ENCODE measurements around the gene VIL1. TPM values are rescaled to one million over a fixed set of nuclear protein-coding genes. Genes with fewer than 3 reads are reported as not detected.

Gene VIL1
- total and polyA plus RNA-seq, 2 of the 4 experiments (the other 2 are of a cell fraction), result not detected

DNA sequence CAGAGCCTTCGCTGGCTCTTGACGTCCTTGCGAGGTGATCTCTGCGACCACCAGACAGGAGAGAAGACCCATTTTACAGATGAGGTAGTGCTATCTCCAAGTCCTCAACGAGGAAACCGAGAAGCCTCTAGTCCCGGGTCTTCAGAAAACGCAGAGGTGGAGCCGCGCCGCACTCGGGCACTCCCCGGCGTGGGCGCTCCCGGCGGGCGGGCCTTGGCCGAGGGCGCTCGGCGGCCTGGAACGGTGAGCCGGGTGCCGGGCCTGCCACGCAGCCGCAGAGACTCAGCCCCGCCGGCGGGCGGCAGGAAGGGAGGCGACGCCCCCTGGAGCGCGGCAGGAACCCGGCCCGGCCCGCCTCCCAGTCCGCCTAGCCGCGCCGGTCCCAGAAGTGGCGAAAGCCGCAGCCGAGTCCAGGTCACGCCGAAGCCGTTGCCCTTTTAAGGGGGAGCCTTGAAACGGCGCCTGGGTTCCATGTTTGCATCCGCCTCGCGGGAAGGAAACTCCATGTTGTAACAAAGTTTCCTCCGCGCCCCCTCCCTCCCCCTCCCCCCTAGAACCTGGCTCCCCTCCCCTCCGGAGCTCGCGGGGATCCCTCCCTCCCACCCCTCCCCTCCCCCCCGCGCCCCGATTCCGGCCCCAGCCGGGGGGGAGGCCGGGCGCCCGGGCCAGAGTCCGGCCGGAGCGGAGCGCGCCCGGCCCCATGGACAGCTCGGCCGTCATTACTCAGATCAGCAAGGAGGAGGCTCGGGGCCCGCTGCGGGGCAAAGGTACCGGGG lies 19.3 kb upstream of the VIL1 start, which contains the start of gene CTDSP1 (continued):
- TF ChIP-seq MAZ (IDR thresholded peaks at IDR 0.05; ENCODE audit: borderline replicate concordance, low read depth, low read length) (peak; percentile 81), NFE2L2 (IDR thresholded peaks at IDR 0.05; ENCODE audit: low read depth, low read length) (no peak)

DNA sequence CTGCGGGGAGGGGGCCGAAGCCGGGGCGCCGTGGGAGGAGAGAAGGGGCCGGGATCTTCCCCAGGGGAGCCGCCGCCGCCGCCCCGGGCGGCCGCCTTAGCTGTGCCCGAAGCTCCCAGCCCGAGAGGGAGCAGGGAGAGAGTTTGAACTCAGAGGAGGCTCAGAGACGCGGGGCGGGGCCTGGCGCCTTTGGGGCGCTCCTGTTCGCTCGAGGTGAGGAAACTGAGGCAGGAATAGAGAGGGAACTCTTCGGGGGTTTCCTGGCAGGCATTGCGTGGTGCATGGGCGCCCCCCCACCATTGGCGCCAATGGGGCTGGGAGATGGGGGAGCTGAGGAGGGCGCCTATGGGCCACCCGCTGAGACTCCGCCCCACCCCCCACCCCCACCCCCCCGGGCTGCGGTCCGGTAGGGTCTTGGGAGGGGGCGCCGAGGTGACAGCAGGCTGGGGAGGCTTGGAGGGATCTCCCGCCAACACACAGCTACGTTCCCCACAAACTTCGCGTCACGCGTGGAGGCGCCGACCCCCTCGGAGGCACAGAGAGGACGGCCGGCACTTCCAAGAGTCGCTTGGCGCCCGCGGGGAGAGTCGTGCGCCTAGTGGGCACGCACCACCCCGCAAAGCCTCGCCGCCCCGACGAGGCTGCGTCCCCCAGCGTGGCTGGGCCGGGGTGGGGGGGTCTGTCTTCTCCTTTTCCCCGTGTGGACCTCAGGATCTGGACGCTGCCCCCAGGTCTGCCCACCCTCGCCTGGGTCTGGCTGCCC lies 18.6 kb upstream of the VIL1 start:
- DNase-seq, result no peak

More for the DNA sequence above, 18.6 kb upstream of the VIL1 start:
- peaks cover 27% of the 10 kb centered on the region for H3K4me1 ChIP-seq (ENCODE audit: control insufficient read depth, insufficient read depth, low read length)
- WGBS, 2 experiments (ENCODE audit: extremely low coverage in 2 of 2, insufficient read length in 1 of 2), result 0% methylated on average over 15 of the region's 63 CpGs; no CpG with 5 or more reads in 1 of the 2 experiments
- no peak overlapping the region for H2BK20ac ChIP-seq (ENCODE audit: low read depth, low read length)
- peak overlapping the region; percentile 92 for H3K56ac ChIP-seq (ENCODE audit: extremely low read depth, insufficient read depth, low read length)
- no peaks in the 10 kb centered on the region for H3K27me3 ChIP-seq (ENCODE audit: control insufficient read depth, insufficient read depth, low read length)
- H3K4me3 ChIP-seq (ENCODE audit: insufficient read depth, low read depth, low read length), result peak overlapping the region; percentile 96
- H3K27ac ChIP-seq (ENCODE audit: insufficient read depth, low read length), result peak overlapping the region; percentile 75
- H4K20me1 ChIP-seq (ENCODE audit: insufficient read depth, low read length), result peaks cover 13% of the 10 kb centered on the region; the same call in 1 of the 2 replicates
- peak overlapping the region; percentile 91 for H3K14ac ChIP-seq (replicated peaks; ENCODE audit: low read depth, low read length)
- no peak overlapping the region for H2BK15ac ChIP-seq (ENCODE audit: low read depth, low read length)
- dilution Hi-C loops (cut with HindIII; ENCODE audit: low sequenced_read_pairs, unreplicated experiment) (no loop called here), in situ Hi-C loops (cut with MboI; ENCODE audit: low sequenced_read_pairs) (loop anchor here (10.0 kb wide), 1 partner anchor 254 kb away; the partner anchor contains the start of genes BCS1L and ZNF142), intact Hi-C loops (cut with micrococcal nuclease) (no loop called here)
- peak overlapping the region; percentile 71 for H2BK120ac ChIP-seq (ENCODE audit: low read depth, low read length)
- ChIA-PET CTCF (no interaction called here), POLR2A (ENCODE audit: unreplicated experiment) (interaction anchor here (0.6 kb wide), 1 partner anchor 77 kb away, joined by 3 read pairs; no protein-coding TSS in a partner anchor)
- peak overlapping the region; percentile 69; the same call in 1 of the 2 replicates for H3K23ac ChIP-seq (ENCODE audit: low read depth, low read length)
- H3K4ac ChIP-seq (ENCODE audit: low read depth, low read length), result peak overlapping the region; percentile 90
- peak overlapping the region; percentile 47 to 76; a peak in 2 of 4 replicates for H4K8ac ChIP-seq (ENCODE audit: low read depth in 2 of 2, low read length in 2 of 2)
- peak overlapping the region; percentile 73 for H3K9ac ChIP-seq (ENCODE audit: low read depth, low read length)
- H4K91ac ChIP-seq (ENCODE audit: insufficient read depth, low read depth, low read length), result peak overlapping the region; percentile 87
- peak overlapping the region; percentile 99 for H2AK9ac ChIP-seq (replicated peaks; ENCODE audit: low read depth, low read length, poor library complexity)
- H3K18ac ChIP-seq (ENCODE audit: low read depth, low read length), result peak overlapping the region; percentile 53; the same call in 1 of the 2 replicates
- peaks cover 26% of the 10 kb centered on the region for H3K36me3 ChIP-seq (ENCODE audit: control insufficient read depth, insufficient read depth, low read length)
- ATAC-seq (ENCODE audit: low read depth), result 0 out of 2 replicates have a peak, but pooled peaks have one; percentile 2
- no TSS peak for BruUV-seq (replicated peaks)
- peak overlapping the region; percentile 91 for H3K4me2 ChIP-seq (ENCODE audit: low read depth, low read length)
- peak overlapping the region; percentile 92 for H2AK5ac ChIP-seq (ENCODE audit: low read depth, low read length)
- H2AFZ ChIP-seq (replicated peaks; ENCODE audit: low read length, poor library complexity), result peak overlapping the region; percentile 88
- H3K9me3 ChIP-seq (ENCODE audit: control insufficient read depth, insufficient read depth, low read length), result no peaks in the 10 kb centered on the region
- peak overlapping the region; percentile 62; the same call in 1 of the 2 replicates for H4K5ac ChIP-seq (ENCODE audit: low read depth, low read length)
- H2BK5ac ChIP-seq (ENCODE audit: low read depth, low read length, poor library complexity, severe bottlenecking), result peak overlapping the region; percentile 84
- H3K9me1 ChIP-seq (ENCODE audit: insufficient read depth, low read length), result no peaks in the 10 kb centered on the region
- H3K79me1 ChIP-seq (ENCODE audit: low read depth in 1 of 2, low read length in 2 of 2), result peaks cover 6 to 38% of the 10 kb centered on the region in 2 experiments; a peak in 3 of 4 replicates
- no peak for TF ChIP-seq RCOR1 (IDR thresholded peaks at IDR 0.05; ENCODE audit: insufficient replicate concordance, low read length)
- TF ChIP-seq MXI1 (IDR thresholded peaks at IDR 0.05; ENCODE audit: borderline replicate concordance, low read depth, low read length), result peak; percentile 57
